ENCODE measurements around the gene FER.

Gene FER

DNA sequence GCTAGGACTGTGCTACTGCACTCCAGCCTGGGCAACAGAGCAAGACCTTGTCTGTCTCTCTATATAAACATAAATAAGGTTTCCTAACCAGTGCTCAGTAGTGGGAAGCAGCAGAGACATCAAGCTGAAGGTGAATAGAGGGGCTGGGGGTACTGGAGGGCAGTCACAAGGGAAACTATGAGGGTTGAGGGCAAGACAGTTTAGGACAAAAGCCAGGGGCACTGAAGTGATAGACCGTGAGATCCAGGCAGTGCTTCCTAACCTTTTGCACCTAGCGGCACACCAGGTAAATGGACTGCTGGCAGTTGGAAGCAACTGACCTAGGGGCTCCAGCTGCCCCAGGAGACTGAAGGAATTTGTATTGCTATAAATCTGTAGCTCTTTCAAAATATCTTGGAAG lies 483.6 kb downstream of the FER start:
- Histone ChIP-seq H3K4me1 (ENCODE audit: control insufficient read depth, insufficient read depth, low read length) (no peaks in the 10 kb centered on the region), H3K4me3 (ENCODE audit: low read length in 2 of 2) (no peak overlapping the region), H3K27me3 (ENCODE audit: control insufficient read depth in 1 of 2, insufficient read depth in 2 of 2, low read length in 2 of 2) (no peaks in the 10 kb centered on the region), H3K27ac (ENCODE audit: low read length) (no peak overlapping the region), H3K9me3 (ENCODE audit: control insufficient read depth in 2 of 2, low read length in 2 of 2) (peaks cover 3 to 6% of the 10 kb centered on the region in 2 donors), H3K36me3 (ENCODE audit: control insufficient read depth in 2 of 2, insufficient read depth in 2 of 2, low read length in 2 of 2) (no peaks in the 10 kb centered on the region), H3K9ac (ENCODE audit: low read length in 2 of 2) (no peak overlapping the region)

DNA sequence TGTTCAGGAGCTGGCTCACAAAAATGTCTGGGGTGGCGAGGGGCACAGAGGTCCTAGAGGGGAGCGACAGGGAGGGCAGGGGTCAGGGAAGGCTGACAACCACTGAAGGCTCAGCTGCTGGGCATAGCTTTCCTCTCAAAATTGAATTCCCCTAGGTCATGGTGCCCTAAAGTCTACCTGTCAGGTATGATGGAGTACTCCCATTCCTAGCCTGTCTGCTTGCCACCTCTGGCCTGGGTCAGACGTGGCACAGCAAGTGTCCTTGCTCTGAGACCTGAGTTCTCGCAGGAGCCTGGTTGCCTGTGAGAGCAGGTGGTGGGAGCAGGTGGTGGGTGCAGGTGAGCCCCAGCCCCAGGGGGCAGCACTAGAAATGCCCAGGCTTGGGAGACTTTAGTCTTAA lies 486.7 kb downstream of the FER start:
- Histone ChIP-seq H3K27me3 (ENCODE audit: control insufficient read depth in 1 of 2, insufficient read depth in 2 of 2, low read length in 2 of 2) (no peaks in the 10 kb centered on the region), H3K9ac (ENCODE audit: low read length in 2 of 2) (no peak overlapping the region), H3K9me3 (ENCODE audit: control insufficient read depth in 2 of 2, low read length in 2 of 2) (peaks cover 6 to 10% of the 10 kb centered on the region in 2 donors), H3K4me3 (ENCODE audit: low read length in 2 of 2) (no peak overlapping the region), H3K27ac (ENCODE audit: low read length) (no peak overlapping the region), H3K36me3 (ENCODE audit: control insufficient read depth in 2 of 2, insufficient read depth in 2 of 2, low read length in 2 of 2) (no peaks in the 10 kb centered on the region), H3K4me1 (ENCODE audit: control insufficient read depth, insufficient read depth, low read length) (no peaks in the 10 kb centered on the region)

DNA sequence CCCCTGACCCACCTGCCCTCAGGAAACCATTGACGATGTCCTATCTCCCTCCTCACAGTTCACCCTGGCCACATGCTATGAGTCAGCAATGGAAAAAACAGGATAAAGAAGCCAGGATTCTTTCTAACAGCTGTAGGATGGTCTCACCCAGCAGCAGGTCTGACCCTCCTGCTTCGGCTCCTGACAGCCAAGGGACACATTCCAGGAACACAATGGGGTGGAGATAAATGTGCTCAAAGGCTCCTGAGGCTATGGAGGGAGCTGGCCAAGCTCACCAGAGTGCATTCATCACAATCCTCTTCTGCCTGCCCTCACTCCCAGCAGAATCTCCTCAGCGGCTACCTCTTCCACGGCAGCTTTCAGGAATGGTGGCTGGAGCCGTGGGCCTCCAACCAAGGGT lies 491.8 kb downstream of the FER start:
- H3K4me1 ChIP-seq (ENCODE audit: control insufficient read depth, insufficient read depth, low read length): no peaks in the 10 kb centered on the region
- no peaks in the 10 kb centered on the region for H3K36me3 ChIP-seq (ENCODE audit: control insufficient read depth in 2 of 2, insufficient read depth in 2 of 2, low read length in 2 of 2)

DNA sequence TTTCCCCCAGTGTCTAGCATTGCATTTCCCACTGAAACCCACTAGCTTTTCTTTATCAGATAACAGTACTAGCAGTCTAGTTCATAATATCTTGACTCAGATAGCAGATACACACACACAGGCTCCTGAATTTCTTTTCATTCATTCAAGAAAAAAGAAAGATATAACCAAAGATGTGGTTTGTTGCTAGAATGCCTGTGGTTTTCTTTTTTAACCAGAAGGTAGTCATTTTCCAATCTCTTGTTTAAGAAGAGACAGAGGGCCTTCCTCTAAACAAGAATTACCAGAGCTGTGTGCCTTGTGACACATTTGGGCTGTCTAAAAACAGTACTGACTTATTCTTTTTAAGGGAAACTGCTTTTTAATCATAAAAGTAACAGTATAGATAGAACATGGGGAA lies 494.8 kb downstream of the FER start:
- H3K36me3 ChIP-seq (ENCODE audit: control insufficient read depth in 2 of 2, insufficient read depth in 2 of 2, low read length in 2 of 2): no peaks in the 10 kb centered on the region
- no peak overlapping the region for H3K4me3 ChIP-seq (ENCODE audit: low read length in 2 of 2)
- no peak overlapping the region for H3K9ac ChIP-seq (ENCODE audit: low read length in 2 of 2)
- H3K9me3 ChIP-seq (ENCODE audit: control insufficient read depth in 2 of 2, low read length in 2 of 2): peaks cover 7% of the 10 kb centered on the region in 2 donors
- no peaks in the 10 kb centered on the region for H3K4me1 ChIP-seq (ENCODE audit: control insufficient read depth, insufficient read depth, low read length)
- H3K27me3 ChIP-seq (ENCODE audit: control insufficient read depth in 1 of 2, insufficient read depth in 2 of 2, low read length in 2 of 2): no peaks in the 10 kb centered on the region
- no peak overlapping the region for H3K27ac ChIP-seq (ENCODE audit: low read length)

More for the DNA sequence above, 491.8 kb downstream of the FER start:
- no peaks in the 10 kb centered on the region for H3K27me3 ChIP-seq (ENCODE audit: control insufficient read depth in 1 of 2, insufficient read depth in 2 of 2, low read length in 2 of 2)
- no peak overlapping the region for H3K4me3 ChIP-seq (ENCODE audit: low read length in 2 of 2)
- H3K9ac ChIP-seq (ENCODE audit: low read length in 2 of 2): no peak overlapping the region
- H3K27ac ChIP-seq (ENCODE audit: low read length): no peak overlapping the region
- H3K9me3 ChIP-seq (ENCODE audit: control insufficient read depth in 2 of 2, low read length in 2 of 2): peaks cover 6 to 10% of the 10 kb centered on the region in 2 donors

DNA sequence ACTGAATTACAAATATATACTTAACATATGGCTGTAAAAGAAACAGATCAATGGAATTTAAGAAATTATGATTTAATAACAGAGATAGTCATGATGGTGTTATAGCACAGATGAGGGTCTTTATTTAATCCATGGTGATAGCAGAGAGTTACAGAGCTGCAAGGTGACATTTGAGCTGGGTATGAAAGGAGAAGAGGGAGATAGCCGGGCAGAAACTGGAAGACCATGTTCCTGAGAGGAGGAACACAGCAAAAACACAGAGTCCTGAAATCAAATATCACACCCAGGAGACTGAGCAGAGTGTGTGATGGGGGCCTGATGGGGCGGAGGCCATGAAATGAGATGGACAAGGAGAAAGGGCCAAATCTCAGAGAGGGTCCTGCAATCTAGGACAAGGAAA lies 498.7 kb downstream of the FER start:
- Histone ChIP-seq H3K9ac (ENCODE audit: low read length in 2 of 2) (no peak overlapping the region), H3K27ac (ENCODE audit: low read length) (no peak overlapping the region), H3K4me1 (ENCODE audit: control insufficient read depth, insufficient read depth, low read length) (no peaks in the 10 kb centered on the region), H3K27me3 (ENCODE audit: control insufficient read depth in 1 of 2, insufficient read depth in 2 of 2, low read length in 2 of 2) (no peaks in the 10 kb centered on the region), H3K4me3 (ENCODE audit: low read length in 2 of 2) (no peak overlapping the region), H3K36me3 (ENCODE audit: control insufficient read depth in 2 of 2, insufficient read depth in 2 of 2, low read length in 2 of 2) (no peaks in the 10 kb centered on the region), H3K9me3 (ENCODE audit: control insufficient read depth in 2 of 2, low read length in 2 of 2) (peaks cover 7% of the 10 kb centered on the region in 2 donors)

Data from stomach smooth muscle (tissue), 2 donors.